ENCODE data around the gene MTF1. TPM values are rescaled to one million over a fixed set of nuclear protein-coding genes. Genes with fewer than 3 reads are reported as not detected.

MTF1 gene
- total RNA-seq, 4 donors from 2014 or later = 4.0 to 7.4 (median 6.7) TPM

- Histone ChIP-seq H3K36me3 (peaks cover 31 to 41% (median 40%) of the 10 kb centered on the region in 4 donors), H3K4me1 (peaks cover 19 to 58% (median 46%) of the 10 kb centered on the region in 4 donors), H3K9me3 (no peaks in the 10 kb centered on the region), H3K4me3 (peak within 1 kb of the TSS; percentile 75 to 96 (median 83)), H3K27me3 (no peaks in the 10 kb centered on the region), H3K27ac (replicated peaks in 1 of 4) (peak within 1 kb of the TSS; percentile 93 to 98 (median 96))
- intact Hi-C loops (cut with DNase I) = loop anchor here (10.0 kb wide), 2 partner anchors 123 to 213 kb away; partner anchors contain the start of gene GNL2
- peak; percentile 98 for DNase-seq (ENCODE audit: extremely low spot score)
- TF ChIP-seq EP300 (IDR thresholded peaks at IDR 0.05) (no peak), POLR2AphosphoS5 (IDR thresholded peaks at IDR 0.05) (peak; percentile 94 to 97), POLR2A (IDR thresholded peaks at IDR 0.05; ENCODE audit: low read depth) (peak; percentile 84), CTCF (IDR thresholded peaks at IDR 0.05) (no peak)
- 0% methylated on average over 14 of the region's 95 CpGs for WGBS
Measured at GRCh38 chr1:37807555-37808368, 51.6 kb downstream of the MTF1 start, which contains the start of the genes C1orf122 and YRDC. C1orf122 (plus strand) TSS chr1:37807790; CDS start chr1:37808405, 615 bp downstream. YRDC (minus strand) TSS chr1:37808208; CDS start chr1:37808180, 28 bp downstream.

GRCh38 chr1:37807220-37807554, 52.2 kb downstream of the MTF1 start:
- WGBS = 10% methylated on average over 9 of the region's 9 CpGs

GRCh38 chr1:37802439-37802838, 57.0 kb downstream of the MTF1 start:
- Histone ChIP-seq H3K9me3 (no peaks in the 10 kb centered on the region), H3K36me3 (peaks cover 39 to 82% (median 69%) of the 10 kb centered on the region in 4 donors), H3K4me1 (peaks cover 9 to 27% (median 19%) of the 10 kb centered on the region in 4 donors), H3K27ac (replicated peaks in 1 of 4) (no peak overlapping the region), H3K4me3 (no peak overlapping the region), H3K27me3 (no peaks in the 10 kb centered on the region)
- 93% methylated on average over 1 of the region's 1 CpG for WGBS
- intact Hi-C loops (cut with DNase I) = loop anchor here (10.0 kb wide), 2 partner anchors 118 to 208 kb away; partner anchors contain the start of gene GNL2
- no peak for DNase-seq (ENCODE audit: extremely low spot score)
- TF ChIP-seq POLR2A (IDR thresholded peaks at IDR 0.05; ENCODE audit: low read depth) = no peak
- TF ChIP-seq POLR2AphosphoS5 (IDR thresholded peaks at IDR 0.05) = no peak
- no peak for TF ChIP-seq CTCF (IDR thresholded peaks at IDR 0.05)
- TF ChIP-seq EP300 (IDR thresholded peaks at IDR 0.05) = no peak

More at GRCh38 chr1:37807220-37807554, 52.2 kb downstream of the MTF1 start:
- Histone ChIP-seq H3K27me3 (no peaks in the 10 kb centered on the region), H3K27ac (replicated peaks in 1 of 4) (peak overlapping the region; percentile 93 to 98 (median 96)), H3K36me3 (peaks cover 36 to 47% (median 45%) of the 10 kb centered on the region in 4 donors), H3K9me3 (no peaks in the 10 kb centered on the region), H3K4me1 (peaks cover 19 to 58% (median 46%) of the 10 kb centered on the region in 4 donors), H3K4me3 (peak overlapping the region; percentile 75 to 96 (median 83))
- TF ChIP-seq CTCF (IDR thresholded peaks at IDR 0.05) = no peak
- no peak for TF ChIP-seq POLR2A (IDR thresholded peaks at IDR 0.05; ENCODE audit: low read depth)
- no peak for DNase-seq (ENCODE audit: extremely low spot score)
- intact Hi-C loops (cut with DNase I) = loop anchor here (10.0 kb wide), 2 partner anchors 122 to 212 kb away; partner anchors contain the start of gene GNL2

GRCh38 chr1:37797750-37798345, 61.5 kb downstream of the MTF1 start:
- 98% methylated on average over 2 of the region's 3 CpGs for WGBS
- no peaks in the 10 kb centered on the region for H3K9me3 ChIP-seq
- DNase-seq (ENCODE audit: extremely low spot score) = no peak
- H3K36me3 ChIP-seq = peaks cover 9 to 43% (median 29%) of the 10 kb centered on the region in 4 donors
- no peak overlapping the region for H3K27ac ChIP-seq (replicated peaks in 1 of 4)
- H3K4me1 ChIP-seq = peaks cover 12 to 28% (median 24%) of the 10 kb centered on the region in 4 donors
- H3K4me3 ChIP-seq = no peak overlapping the region
- H3K27me3 ChIP-seq = peaks cover 0 to 4% (median 0%) of the 10 kb centered on the region in 4 donors
- no peak for TF ChIP-seq POLR2A (IDR thresholded peaks at IDR 0.05; ENCODE audit: low read depth)
- TF ChIP-seq CTCF (IDR thresholded peaks at IDR 0.05) = no peak
- TF ChIP-seq EP300 (IDR thresholded peaks at IDR 0.05) = no peak
- TF ChIP-seq POLR2AphosphoS5 (IDR thresholded peaks at IDR 0.05) = no peak
- intact Hi-C loops (cut with DNase I) = no loop called here

All from esophagus muscularis mucosa (tissue), 4 donors.